ENCODE results near the gene CTNNA3.

DNA sequence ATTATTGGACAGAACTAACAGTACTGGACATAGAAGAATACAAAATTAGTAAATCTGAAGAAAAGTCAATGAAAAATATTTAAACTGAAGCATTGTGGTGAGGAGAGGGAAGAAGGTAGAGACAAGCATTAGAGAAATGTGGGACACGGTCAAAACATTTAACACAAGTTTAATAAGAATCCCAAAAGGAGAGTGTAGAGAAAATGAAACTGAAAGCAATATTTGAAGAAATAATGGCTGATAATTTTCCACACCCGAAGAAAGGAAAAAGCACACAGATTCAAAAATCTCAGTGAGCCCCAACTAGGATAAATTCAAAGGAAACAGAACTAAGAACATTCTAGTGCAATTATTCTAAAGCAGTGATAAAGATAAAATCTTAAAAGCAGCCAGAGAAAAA is 896.5 kb downstream of the CTNNA3 start:
- no peak for TF ChIP-seq CTCF (IDR thresholded peaks at IDR 0.05; ENCODE audit: low read depth, low read length, poor library complexity, severe bottlenecking)
- no peak for TF ChIP-seq EZH2phosphoT487 (IDR thresholded peaks at IDR 0.05; ENCODE audit: borderline replicate concordance, low read length)

All from DOHH2 (cell line).